NCI-H2107 treated with DMSO at 0.1 percent for 48 hours (cell line): ENCODE data around the gene ABLIM1.

Experiments used
- DNase-seq: peaks from one replicate; lab custom pipeline; 2025; ENCODE audit not compliant: unreplicated experiment; lab: John Stamatoyannopoulos, UW

ABLIM1 gene

DNA sequence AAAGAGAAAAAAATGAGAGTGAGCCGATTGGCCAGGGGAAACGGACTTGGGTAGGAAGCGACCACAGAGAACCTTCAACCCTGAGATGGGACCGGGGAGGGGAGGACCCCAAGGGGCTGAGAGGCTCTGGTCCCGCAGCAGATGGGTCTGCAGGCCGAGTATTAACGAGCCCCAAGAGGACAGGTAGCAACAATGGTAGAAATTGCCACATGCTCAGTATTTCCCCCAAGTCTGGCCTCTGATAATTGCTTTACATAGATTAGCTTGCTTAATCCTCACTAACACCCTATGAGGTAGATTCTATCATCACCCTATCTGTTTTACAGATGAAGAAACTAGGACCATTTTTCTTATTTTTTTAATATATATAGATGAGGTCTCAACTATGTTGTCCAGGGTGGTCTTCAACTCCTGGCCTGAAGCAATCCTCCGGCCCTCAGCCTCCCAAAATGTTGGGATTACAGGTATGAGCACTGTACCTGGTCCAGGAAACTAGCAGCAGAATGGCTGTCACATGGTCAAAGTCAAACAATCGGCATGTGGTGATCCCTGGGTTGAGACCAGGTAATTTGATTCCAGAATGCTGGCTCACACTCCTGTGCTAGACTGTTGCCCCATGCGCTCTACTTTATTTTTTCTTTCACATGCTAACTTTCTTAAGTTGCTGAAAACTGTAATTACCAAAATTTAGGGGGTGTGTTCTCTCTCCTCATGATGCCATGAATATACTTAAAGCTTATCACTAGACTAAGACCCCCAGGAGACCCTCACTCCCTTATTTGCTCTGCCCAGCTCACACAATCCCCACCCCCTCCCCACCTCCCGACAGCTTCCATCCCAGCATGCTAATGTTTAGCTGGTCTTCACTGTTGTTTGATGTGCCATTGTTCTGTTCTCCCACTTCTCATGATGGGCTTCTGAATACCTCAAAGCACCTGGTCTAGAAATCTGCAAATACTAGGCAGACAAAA, 185.9 kb downstream of the ABLIM1 start:
- DNase-seq = peak; percentile 51

GRCh38 chr10:114470956-114471905, 186.8 kb downstream of the ABLIM1 start:
- peak; percentile 21 for DNase-seq

GRCh38 chr10:114470361-114470760, 187.7 kb downstream of the ABLIM1 start:
- DNase-seq = no peak

DNA sequence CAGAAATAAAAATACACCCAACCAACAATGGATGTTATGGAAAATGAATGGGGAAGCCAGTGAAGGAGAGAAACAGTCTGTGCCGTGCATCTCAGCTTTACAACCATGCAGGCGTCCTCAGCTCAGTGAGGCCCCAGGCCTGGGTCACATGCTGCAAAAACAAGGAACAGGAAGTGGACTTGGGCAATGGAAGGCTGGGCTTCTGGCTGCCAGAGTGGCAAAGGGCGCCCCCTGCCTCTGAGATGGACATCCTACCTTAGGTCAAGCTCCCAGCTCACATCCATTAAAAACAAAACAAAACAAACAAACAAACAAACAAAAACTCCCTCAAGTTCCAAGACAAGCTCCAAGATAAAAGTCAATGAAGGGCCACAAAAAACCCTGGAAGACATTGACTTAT, 199.1 kb downstream of the ABLIM1 start:
- no peak for DNase-seq

- no peak for DNase-seq
These were observed 199.7 kb downstream of the ABLIM1 start for GRCh38 chr10:114458216-114458920.

- DNase-seq = no peak
These were observed 204.5 kb downstream of the ABLIM1 start for GRCh38 chr10:114453576-114453975.

DNA sequence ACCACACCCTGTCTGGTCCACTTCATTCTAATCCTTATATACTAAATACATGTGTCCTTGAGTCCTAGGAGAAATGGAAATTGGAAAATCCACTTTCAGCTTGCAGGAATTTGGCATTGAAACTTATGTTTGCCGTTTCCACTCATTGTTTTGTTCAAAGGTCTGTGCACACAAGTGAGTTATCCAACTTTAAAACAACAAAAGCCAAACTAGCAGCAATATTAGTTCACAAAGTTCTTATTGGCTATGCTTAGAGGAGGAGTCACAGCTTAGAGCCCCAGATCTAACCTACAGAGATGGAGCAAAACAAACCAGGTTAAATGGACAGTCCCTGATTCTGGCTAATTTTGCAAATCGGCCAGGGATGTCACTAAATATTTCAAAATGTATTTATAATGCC, 209.2 kb downstream of the ABLIM1 start:
- no peak for DNase-seq

- DNase-seq = no peak
These were observed 212.7 kb downstream of the ABLIM1 start for GRCh38 chr10:114445332-114445731.

- DNase-seq = no peak
These were observed 213.3 kb downstream of the ABLIM1 start for GRCh38 chr10:114444819-114445218.

- no peak for DNase-seq
These were observed 215.9 kb downstream of the ABLIM1 start for GRCh38 chr10:114442091-114442630.

GRCh38 chr10:114441107-114441506, 217.0 kb downstream of the ABLIM1 start:
- no peak for DNase-seq

GRCh38 chr10:114437473-114438292, 220.4 kb downstream of the ABLIM1 start:
- no peak for DNase-seq

GRCh38 chr10:114436941-114437340, 221.1 kb downstream of the ABLIM1 start:
- DNase-seq = no peak

DNA sequence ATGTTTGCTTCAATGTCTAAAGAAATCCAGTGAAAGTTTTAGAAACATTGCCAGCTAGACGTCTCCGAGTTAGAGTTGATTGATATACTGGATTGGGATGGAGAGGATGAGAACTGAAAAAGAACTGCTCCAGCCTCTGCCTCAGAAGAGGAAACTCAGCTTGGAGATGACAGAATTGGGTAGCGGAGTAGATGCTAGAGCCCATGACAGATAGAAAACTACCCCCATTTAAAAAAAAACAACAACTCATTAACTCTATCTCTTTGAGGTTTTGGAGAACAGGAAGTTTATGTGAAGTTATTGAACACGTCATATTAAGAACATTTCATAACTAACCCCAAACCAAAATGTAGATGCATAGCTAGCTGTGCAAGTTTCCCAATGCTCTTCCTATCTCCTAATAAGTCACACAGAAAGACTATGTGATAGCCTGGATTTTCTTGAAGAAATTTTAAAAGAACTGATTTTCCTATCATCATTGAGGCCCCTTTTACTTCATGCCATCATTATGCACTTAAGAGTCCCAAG, 225.4 kb downstream of the ABLIM1 start:
- no peak for DNase-seq

- DNase-seq = no peak
These were observed 226.5 kb downstream of the ABLIM1 start for GRCh38 chr10:114431414-114432135.

GRCh38 chr10:114430688-114431413, 227.2 kb downstream of the ABLIM1 start:
- DNase-seq = no peak

DNA sequence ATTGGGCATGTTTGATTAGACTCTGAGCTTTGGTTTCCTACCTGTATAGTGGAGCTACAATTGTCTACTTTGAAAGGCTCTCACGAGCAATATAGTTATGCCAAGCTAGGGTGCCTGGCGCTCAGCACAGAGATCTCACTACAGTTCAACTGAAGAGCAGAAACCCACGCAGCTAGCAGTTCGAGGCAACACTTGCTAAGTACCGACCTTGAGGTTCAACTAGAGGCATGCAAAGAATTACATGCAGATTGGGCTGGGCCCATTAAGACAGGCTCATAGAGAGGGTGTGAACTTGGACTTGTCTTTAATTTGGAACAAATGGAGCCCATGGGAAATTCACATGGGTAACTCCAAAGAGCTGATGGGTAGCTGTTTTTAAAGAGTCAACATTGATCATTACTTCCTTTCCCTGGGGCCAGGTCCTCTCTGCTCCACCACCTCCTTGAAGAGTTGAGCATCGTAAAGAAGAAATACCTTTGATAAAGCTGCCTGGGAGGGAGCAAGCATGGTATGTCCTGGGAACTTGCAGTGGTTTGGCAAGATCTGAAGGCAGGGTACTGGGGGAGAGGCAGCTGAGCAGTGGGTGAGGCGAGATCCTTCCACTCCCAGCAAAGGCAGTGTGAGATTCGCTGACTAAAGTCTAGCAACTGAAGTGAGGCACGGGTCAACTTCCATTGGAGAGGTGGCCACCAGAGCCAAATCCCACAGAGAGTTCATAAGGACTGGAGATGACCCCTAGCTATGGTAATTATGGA, 228.3 kb downstream of the ABLIM1 start:
- no peak for DNase-seq
